Measurements from ENCODE around the gene ECHDC1. TPM values are rescaled to one million over a fixed set of nuclear protein-coding genes. Genes with fewer than 3 reads are reported as not detected.

Gene ECHDC1, protein sequence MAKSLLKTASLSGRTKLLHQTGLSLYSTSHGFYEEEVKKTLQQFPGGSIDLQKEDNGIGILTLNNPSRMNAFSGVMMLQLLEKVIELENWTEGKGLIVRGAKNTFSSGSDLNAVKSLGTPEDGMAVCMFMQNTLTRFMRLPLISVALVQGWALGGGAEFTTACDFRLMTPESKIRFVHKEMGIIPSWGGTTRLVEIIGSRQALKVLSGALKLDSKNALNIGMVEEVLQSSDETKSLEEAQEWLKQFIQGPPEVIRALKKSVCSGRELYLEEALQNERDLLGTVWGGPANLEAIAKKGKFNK
- total RNA-seq (44.4 TPM), polyA plus RNA-seq (ENCODE audit: insufficient read depth, low read depth, low replicate concordance) (76.7 TPM)
- long read RNA-seq, donor 1, partial matches to known transcripts, result 0 of 6 reads
- long read RNA-seq, donor 1, other reads (novel, unspliced or antisense), result 0 of 6 reads
- long read RNA-seq, donor 2, transcript ECHDC1-210 (6 exons, 2,341 nt), result major isoform, 5 of 27 reads
- long read RNA-seq, donor 2, partial matches to known transcripts, result 13 of 27 reads
- long read RNA-seq, donor 2, other reads (novel, unspliced or antisense), result 0 of 27 reads
- long read RNA-seq, donor 3, transcript ECHDC1-210 (6 exons, 2,341 nt), result major isoform, 6 of 36 reads
- long read RNA-seq, donor 3, transcript ECHDC1-203 (5 exons, 1,354 nt), result major isoform, 6 of 36 reads
- long read RNA-seq, donor 3, partial matches to known transcripts, result 19 of 36 reads
- long read RNA-seq, donor 3, other reads (novel, unspliced or antisense), result 0 of 36 reads
- long read RNA-seq, donor 4, transcript ECHDC1-203 (5 exons, 1,354 nt), result minor isoform, 6 of 23 reads
- long read RNA-seq, donor 4, transcript ECHDC1-210 (6 exons, 2,341 nt), result major isoform, 13 of 23 reads
- long read RNA-seq, donor 4, partial matches to known transcripts, result 0 of 23 reads
- long read RNA-seq, donor 4, other reads (novel, unspliced or antisense), result 0 of 23 reads
- long read RNA-seq, donor 5, partial matches to known transcripts, result 0 of 2 reads
- long read RNA-seq, donor 5, other reads (novel, unspliced or antisense), result 0 of 2 reads
- long read RNA-seq, donor 6, transcript ECHDC1-210 (6 exons, 2,341 nt), result major isoform, 20 of 35 reads
- long read RNA-seq, donor 6, transcript ECHDC1-203 (5 exons, 1,354 nt), result minor isoform, 7 of 35 reads
- long read RNA-seq, donor 6, partial matches to known transcripts, result 0 of 35 reads
- long read RNA-seq, donor 6, other reads (novel, unspliced or antisense), result 0 of 35 reads
- long read RNA-seq, donor 7, transcript ECHDC1-210 (6 exons, 2,341 nt), result major isoform, 25 of 37 reads
- long read RNA-seq, donor 7, partial matches to known transcripts, result 1 of 37 reads
- long read RNA-seq, donor 7, other reads (novel, unspliced or antisense), result 4 of 37 reads
- long read RNA-seq, donor 8, transcript ECHDC1-210 (6 exons, 2,341 nt), result major isoform, 9 of 21 reads
- long read RNA-seq, donor 8, partial matches to known transcripts, result 5 of 21 reads
- long read RNA-seq, donor 8, other reads (novel, unspliced or antisense), result 0 of 21 reads
- long read RNA-seq, donor 9, transcript ECHDC1-210 (6 exons, 2,341 nt), result major isoform, 5 of 8 reads
- long read RNA-seq, donor 9, partial matches to known transcripts, result 0 of 8 reads
- long read RNA-seq, donor 9, other reads (novel, unspliced or antisense), result 0 of 8 reads
- long read RNA-seq, donor 10, transcript ECHDC1-203 (5 exons, 1,354 nt), result major isoform, 6 of 35 reads
- long read RNA-seq, donor 10, transcript ECHDC1-210 (6 exons, 2,341 nt), result minor isoform, 5 of 35 reads
- long read RNA-seq, donor 10, partial matches to known transcripts, result 21 of 35 reads
- long read RNA-seq, donor 10, other reads (novel, unspliced or antisense), result 0 of 35 reads

DNA sequence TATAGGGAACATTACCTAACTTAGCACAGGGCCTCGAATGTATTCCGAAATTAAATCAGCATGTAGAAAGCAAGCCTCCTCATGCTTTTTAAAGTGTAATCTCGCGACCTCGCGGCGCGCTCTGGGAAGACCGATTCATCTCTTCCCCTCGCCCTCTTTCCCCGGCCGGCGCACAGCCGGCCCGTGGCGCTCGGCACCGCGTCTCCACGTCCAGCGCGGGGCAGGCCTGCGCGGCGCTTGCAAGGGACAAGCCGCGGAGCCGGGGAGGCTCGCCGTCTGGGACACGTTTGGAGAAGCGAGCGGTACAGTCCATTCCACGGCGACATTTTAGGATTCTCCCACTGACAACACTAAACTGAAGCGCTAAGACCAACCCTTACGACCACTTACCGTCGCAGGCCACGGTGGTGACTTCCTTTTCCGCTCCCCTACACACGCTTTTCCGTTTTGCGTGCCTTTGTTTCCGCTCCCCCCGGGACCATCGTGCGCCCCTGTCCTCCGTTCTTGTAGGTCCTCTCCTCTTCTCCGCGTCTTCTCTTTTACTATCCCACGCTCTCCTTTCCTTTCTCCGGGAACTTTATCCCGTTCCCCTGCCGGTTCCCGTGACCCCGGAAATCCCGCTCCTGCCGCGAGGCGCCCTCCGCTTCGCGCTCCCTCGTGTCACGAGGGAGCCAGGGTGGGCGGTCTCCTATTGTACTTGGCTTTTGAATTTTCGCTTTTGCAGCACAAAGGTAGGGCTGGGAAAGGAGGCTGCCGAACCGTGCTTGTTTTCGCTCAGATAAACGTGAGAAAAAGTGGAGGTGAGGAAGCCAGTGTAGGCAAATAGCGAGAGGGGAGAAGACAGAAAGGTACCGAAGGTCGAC, at the start of gene ECHDC1:
Gene ECHDC1, minus strand, starts transcription at position 664 of the 863 bp plus-strand sequence. CDS start 12,581 bp downstream, outside the sequence.
- peaks cover 0 to 13% (median 5%) of the 10 kb centered on the region in 3 donors for H3K4me1 ChIP-seq (ENCODE audit: control insufficient read depth in 2 of 3, insufficient read depth in 2 of 3, low read depth in 1 of 3, low read length in 3 of 3)
- TF ChIP-seq, protein P1, sequence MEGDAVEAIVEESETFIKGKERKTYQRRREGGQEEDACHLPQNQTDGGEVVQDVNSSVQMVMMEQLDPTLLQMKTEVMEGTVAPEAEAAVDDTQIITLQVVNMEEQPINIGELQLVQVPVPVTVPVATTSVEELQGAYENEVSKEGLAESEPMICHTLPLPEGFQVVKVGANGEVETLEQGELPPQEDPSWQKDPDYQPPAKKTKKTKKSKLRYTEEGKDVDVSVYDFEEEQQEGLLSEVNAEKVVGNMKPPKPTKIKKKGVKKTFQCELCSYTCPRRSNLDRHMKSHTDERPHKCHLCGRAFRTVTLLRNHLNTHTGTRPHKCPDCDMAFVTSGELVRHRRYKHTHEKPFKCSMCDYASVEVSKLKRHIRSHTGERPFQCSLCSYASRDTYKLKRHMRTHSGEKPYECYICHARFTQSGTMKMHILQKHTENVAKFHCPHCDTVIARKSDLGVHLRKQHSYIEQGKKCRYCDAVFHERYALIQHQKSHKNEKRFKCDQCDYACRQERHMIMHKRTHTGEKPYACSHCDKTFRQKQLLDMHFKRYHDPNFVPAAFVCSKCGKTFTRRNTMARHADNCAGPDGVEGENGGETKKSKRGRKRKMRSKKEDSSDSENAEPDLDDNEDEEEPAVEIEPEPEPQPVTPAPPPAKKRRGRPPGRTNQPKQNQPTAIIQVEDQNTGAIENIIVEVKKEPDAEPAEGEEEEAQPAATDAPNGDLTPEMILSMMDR (IDR thresholded peaks at IDR 0.05; ENCODE audit: borderline replicate concordance, extremely low read depth, insufficient read depth), result no peak
- peak within 1 kb of the TSS; percentile 66 to 74 for H3K27ac ChIP-seq (ENCODE audit: low read depth in 2 of 2, low read length in 2 of 2)
- H3K36me3 ChIP-seq (ENCODE audit: control insufficient read depth in 2 of 3, insufficient read depth in 3 of 3, low read length in 3 of 3), result no peaks in the 10 kb centered on the region
- FAIRE-seq, result no peak
- H3K27me3 ChIP-seq (ENCODE audit: control insufficient read depth, insufficient read depth, low read length), result no peaks in the 10 kb centered on the region
- H3K4me3 ChIP-seq (ENCODE audit: low read length in 3 of 3), result peak within 1 kb of the TSS; percentile 96 to 99 (median 98)
- no peaks in the 10 kb centered on the region for H3K9me3 ChIP-seq (ENCODE audit: control insufficient read depth in 2 of 3, insufficient read depth in 1 of 3, low read length in 3 of 3)
- peak; percentile 72 to 87 (median 82) for DNase-seq
- H3K9ac ChIP-seq (ENCODE audit: low read length in 3 of 3), result peak within 1 kb of the TSS; percentile 81 to 99 (median 83)
- intact Hi-C loops (cut with DNase I), result no loop called here

DNA sequence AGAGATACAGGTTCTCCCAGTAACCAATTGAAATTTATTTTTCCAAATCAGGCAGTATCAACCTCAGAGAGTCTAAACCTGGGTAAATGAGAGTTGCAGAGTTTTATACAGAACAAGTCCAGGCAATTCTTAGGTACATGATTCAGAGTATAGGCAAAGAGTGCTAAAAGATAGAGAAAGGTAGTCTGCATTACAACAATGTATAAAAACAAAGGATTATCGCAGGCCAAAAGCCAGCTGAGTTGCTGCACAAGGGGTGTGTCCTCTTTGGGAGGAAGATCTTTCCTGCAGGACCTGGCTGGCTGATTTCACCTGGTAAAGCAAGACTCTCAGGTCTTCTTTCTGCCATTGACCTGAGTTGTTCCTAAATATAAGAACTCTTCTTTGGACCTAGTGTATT, 48.9 kb upstream of the ECHDC1 start:
- TF ChIP-seq, protein P1 (IDR thresholded peaks at IDR 0.05; ENCODE audit: borderline replicate concordance, extremely low read depth, insufficient read depth), result no peak
- Histone ChIP-seq H3K4me1 (ENCODE audit: control insufficient read depth in 2 of 3, insufficient read depth in 2 of 3, low read depth in 1 of 3, low read length in 3 of 3) (no peaks in the 10 kb centered on the region), H3K27ac (ENCODE audit: low read depth in 2 of 2, low read length in 2 of 2) (no peak overlapping the region), H3K9me3 (ENCODE audit: control insufficient read depth in 2 of 3, insufficient read depth in 1 of 3, low read length in 3 of 3) (no peaks in the 10 kb centered on the region), H3K4me3 (ENCODE audit: low read length in 3 of 3) (no peak overlapping the region), H3K36me3 (ENCODE audit: control insufficient read depth in 2 of 3, insufficient read depth in 3 of 3, low read length in 3 of 3) (no peaks in the 10 kb centered on the region), H3K9ac (ENCODE audit: low read length in 3 of 3) (no peak overlapping the region), H3K27me3 (ENCODE audit: control insufficient read depth, insufficient read depth, low read length) (no peaks in the 10 kb centered on the region)
- intact Hi-C loops (cut with DNase I), result no loop called here
- no peak for FAIRE-seq
- DNase-seq, result no peak
